ENCODE results near the gene USP28.

The USP28 gene

DNA sequence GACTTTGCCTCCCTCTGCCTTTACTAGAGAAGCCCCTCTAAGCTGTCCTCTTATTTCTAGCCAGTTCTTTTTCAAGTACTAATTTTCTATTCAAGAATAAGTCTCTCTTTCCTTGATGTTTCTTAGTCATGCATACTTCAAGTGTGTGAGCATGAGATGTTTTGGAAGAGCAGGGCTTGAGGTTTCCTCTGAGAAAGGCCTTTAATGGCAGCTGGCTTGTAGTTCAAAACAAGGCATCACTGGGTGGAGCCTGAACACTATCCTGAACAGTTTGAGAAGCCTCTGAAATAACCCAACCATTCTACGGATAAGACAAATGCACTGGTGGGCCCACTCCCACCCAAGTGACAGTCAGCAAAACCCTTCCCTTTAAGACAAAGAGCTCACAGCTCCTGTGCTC lies 58.2 kb downstream of the USP28 start:
- no peaks in the 10 kb centered on the region for H3F3A ChIP-seq (ENCODE audit: low read depth)
- H3K9me3 ChIP-seq (ENCODE audit: insufficient read depth, low read depth, low read length), result no peaks in the 10 kb centered on the region
- H3K36me3 ChIP-seq (ENCODE audit: insufficient read depth, low read length), result peaks cover 61% of the 10 kb centered on the region; the same call in 1 of the 2 replicates
- H2AFZ ChIP-seq (ENCODE audit: low read length), result no peak overlapping the region
- H3K4me1 ChIP-seq (ENCODE audit: insufficient read depth, low read length, poor library complexity, severe bottlenecking), result no peaks in the 10 kb centered on the region
- H3K27me3 ChIP-seq (ENCODE audit: insufficient read depth, low read length, poor library complexity, severe bottlenecking), result no peaks in the 10 kb centered on the region
- H3K9ac ChIP-seq (ENCODE audit: low read depth, low read length, poor library complexity, severe bottlenecking), result no peak overlapping the region
- no peak overlapping the region for H3K4me2 ChIP-seq (ENCODE audit: low read depth, low read length, poor library complexity, severe bottlenecking)
- no peaks in the 10 kb centered on the region for H4K20me1 ChIP-seq (ENCODE audit: insufficient read depth, low read length, poor library complexity, severe bottlenecking)
- H3K79me2 ChIP-seq (ENCODE audit: insufficient read depth, low read length), result no peaks in the 10 kb centered on the region
- no peak overlapping the region for H3K4me3 ChIP-seq (ENCODE audit: low read length, poor library complexity, severe bottlenecking)
- H3K9me2 ChIP-seq (replicated peaks; ENCODE audit: low read depth, low read length), result no peaks in the 10 kb centered on the region
- TF ChIP-seq CTCF (conservative IDR thresholded peaks at IDR 0.05; ENCODE audit: low read length), result no peak

GRCh38 chr11:113814181-113814580 lies 61.2 kb downstream of the USP28 start:
- no peaks in the 10 kb centered on the region for H3K79me2 ChIP-seq (ENCODE audit: insufficient read depth, low read length)
- H3K9ac ChIP-seq (ENCODE audit: low read depth, low read length, poor library complexity, severe bottlenecking), result no peak overlapping the region
- TF ChIP-seq EZH2phosphoT487 (IDR thresholded peaks at IDR 0.05; ENCODE audit: borderline replicate concordance) (no peak), CTCF (conservative IDR thresholded peaks at IDR 0.05; ENCODE audit: low read length) (no peak)
- H2AFZ ChIP-seq (ENCODE audit: low read length), result no peak overlapping the region
- H3K4me1 ChIP-seq (ENCODE audit: insufficient read depth, low read length, poor library complexity, severe bottlenecking), result no peaks in the 10 kb centered on the region
- H3K36me3 ChIP-seq (ENCODE audit: insufficient read depth, low read length), result peaks cover 54% of the 10 kb centered on the region; the same call in 1 of the 2 replicates
- H4K20me1 ChIP-seq (ENCODE audit: insufficient read depth, low read length, poor library complexity, severe bottlenecking), result no peaks in the 10 kb centered on the region
- no peaks in the 10 kb centered on the region for H3K9me3 ChIP-seq (ENCODE audit: insufficient read depth, low read depth, low read length)
- no peaks in the 10 kb centered on the region for H3F3A ChIP-seq (ENCODE audit: low read depth)
- H3K9me2 ChIP-seq (replicated peaks; ENCODE audit: low read depth, low read length), result no peaks in the 10 kb centered on the region
- H3K27me3 ChIP-seq (ENCODE audit: insufficient read depth, low read length, poor library complexity, severe bottlenecking), result no peaks in the 10 kb centered on the region
- H3K4me2 ChIP-seq (ENCODE audit: low read depth, low read length, poor library complexity, severe bottlenecking), result no peak overlapping the region
- no peak overlapping the region for H3K4me3 ChIP-seq (ENCODE audit: low read length, poor library complexity, severe bottlenecking)

DNA sequence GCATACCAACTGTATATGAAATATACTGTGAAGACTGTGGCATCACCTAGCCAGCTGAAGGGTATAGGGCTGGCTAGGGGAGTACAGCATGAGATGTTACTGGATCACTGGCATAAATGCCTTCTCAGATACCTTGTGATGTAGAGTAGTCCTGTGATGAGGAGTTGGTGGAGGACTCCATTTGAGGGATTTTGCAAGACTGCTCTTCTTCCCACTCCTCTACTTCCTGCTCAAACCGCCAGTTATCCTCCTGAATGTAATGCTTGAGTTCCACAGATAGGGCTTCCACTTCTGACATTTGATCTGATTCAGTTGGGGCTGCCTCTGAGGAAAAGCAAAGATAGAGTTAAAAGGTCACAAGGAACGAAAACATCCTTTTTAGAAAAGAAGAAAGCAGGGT lies 66.4 kb downstream of the USP28 start:
- TF ChIP-seq CTCF (conservative IDR thresholded peaks at IDR 0.05; ENCODE audit: low read length) (no peak), EZH2phosphoT487 (IDR thresholded peaks at IDR 0.05; ENCODE audit: borderline replicate concordance) (no peak)
- no peaks in the 10 kb centered on the region for H4K20me1 ChIP-seq (ENCODE audit: insufficient read depth, low read length, poor library complexity, severe bottlenecking)
- H3K9me3 ChIP-seq (ENCODE audit: insufficient read depth, low read depth, low read length), result no peaks in the 10 kb centered on the region
- H3K27me3 ChIP-seq (ENCODE audit: insufficient read depth, low read length, poor library complexity, severe bottlenecking), result no peaks in the 10 kb centered on the region
- H3K4me3 ChIP-seq (ENCODE audit: low read length, poor library complexity, severe bottlenecking), result no peak overlapping the region
- H3K4me1 ChIP-seq (ENCODE audit: insufficient read depth, low read length, poor library complexity, severe bottlenecking), result peaks cover 11% of the 10 kb centered on the region
- H3K4me2 ChIP-seq (ENCODE audit: low read depth, low read length, poor library complexity, severe bottlenecking), result no peak overlapping the region
- peaks cover 61% of the 10 kb centered on the region for H3K36me3 ChIP-seq (ENCODE audit: insufficient read depth, low read length)
- H3K9ac ChIP-seq (ENCODE audit: low read depth, low read length, poor library complexity, severe bottlenecking), result no peak overlapping the region
- H2AFZ ChIP-seq (ENCODE audit: low read length), result no peak overlapping the region
- no peaks in the 10 kb centered on the region for H3K9me2 ChIP-seq (replicated peaks; ENCODE audit: low read depth, low read length)
- H3K79me2 ChIP-seq (ENCODE audit: insufficient read depth, low read length), result no peaks in the 10 kb centered on the region
- no peaks in the 10 kb centered on the region for H3F3A ChIP-seq (ENCODE audit: low read depth)

Measured in Loucy (cell line).